ENCODE results near the gene IGSF9B. TPM values are rescaled to one million over a fixed set of nuclear protein-coding genes. Genes with fewer than 3 reads are reported as not detected.

The IGSF9B gene
- total and polyA plus RNA-seq, 9 of the 15 experiments (the other 6 are each of a cell fraction or from before 2014, with no cell fraction given), result 0.09 TPM; not detected in 8

- no peak overlapping the region for H3K4me3 ChIP-seq
- no peaks in the 10 kb centered on the region for H3K9me1 ChIP-seq (ENCODE audit: control insufficient read depth, insufficient read depth, low read length)
- WGBS (ENCODE audit: insufficient coverage, low coverage, missing lambda C conversion rate), result 0% methylated on average over 7 of the region's 7 CpGs
- TF ChIP-seq ZNF133 (CRISPR knock-in tag; IDR thresholded peaks at IDR 0.05), result no peak
- TF ChIP-seq, protein P1, sequence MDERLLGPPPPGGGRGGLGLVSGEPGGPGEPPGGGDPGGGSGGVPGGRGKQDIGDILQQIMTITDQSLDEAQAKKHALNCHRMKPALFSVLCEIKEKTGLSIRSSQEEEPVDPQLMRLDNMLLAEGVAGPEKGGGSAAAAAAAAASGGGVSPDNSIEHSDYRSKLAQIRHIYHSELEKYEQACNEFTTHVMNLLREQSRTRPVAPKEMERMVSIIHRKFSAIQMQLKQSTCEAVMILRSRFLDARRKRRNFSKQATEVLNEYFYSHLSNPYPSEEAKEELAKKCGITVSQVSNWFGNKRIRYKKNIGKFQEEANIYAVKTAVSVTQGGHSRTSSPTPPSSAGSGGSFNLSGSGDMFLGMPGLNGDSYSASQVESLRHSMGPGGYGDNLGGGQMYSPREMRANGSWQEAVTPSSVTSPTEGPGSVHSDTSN (CRISPR knock-in tag; IDR thresholded peaks at IDR 0.05; ENCODE audit: low read depth), result no peak
- TF ChIP-seq, protein P1 (tag; conservative IDR thresholded peaks at IDR 0.05; ENCODE audit: low read depth), result no peak
- TF ChIP-seq ZNF512 (tag; IDR thresholded peaks at IDR 0.05), result no peak
- TF ChIP-seq TAF1 (IDR thresholded peaks at IDR 0.05; ENCODE audit: control insufficient read depth, extremely low read depth, insufficient read depth, low read length, severe bottlenecking), result no peak
- no TSS peak for BruUV-seq (replicated peaks)
- no peak overlapping the region for H3K27ac ChIP-seq (ENCODE audit: extremely low read depth, low read depth, low read length)
- POLR2A ChIA-PET, result no interaction called here
- intact Hi-C loops (cut with micrococcal nuclease), result no loop called here
- peaks cover 0 to 7% of the 10 kb centered on the region in 2 experiments; a peak in 2 of 5 replicates for H3K27me3 ChIP-seq (ENCODE audit: control insufficient read depth in 2 of 2, insufficient read depth in 2 of 2, low read length in 2 of 2)
- no peaks in the 10 kb centered on the region for H4K20me1 ChIP-seq (replicated peaks; ENCODE audit: control insufficient read depth, insufficient read depth, low read length)
- DNase-seq (ENCODE audit: extremely low read depth in 1 of 4, low spot score in 3 of 4), result no peak
- no peaks in the 10 kb centered on the region for H3K79me2 ChIP-seq (ENCODE audit: control insufficient read depth, insufficient read depth, low read length)
- H3K9me3 ChIP-seq (replicated peaks; ENCODE audit: control insufficient read depth, insufficient read depth, low read depth, low read length), result no peaks in the 10 kb centered on the region
- no peak for FAIRE-seq
- no peak for ATAC-seq
- CTCF ChIA-PET (ENCODE audit: low intra/inter-chr PET ratio), result no interaction called here
- H3K4me2 ChIP-seq (ENCODE audit: insufficient read depth, low read length), result no peak overlapping the region
- H3K9ac ChIP-seq (ENCODE audit: insufficient read depth in 1 of 2, low read depth in 2 of 2, low read length in 2 of 2), result no peak overlapping the region
- in situ Hi-C loops (cut with MboI), result no loop called here
- no peaks in the 10 kb centered on the region for H3K4me1 ChIP-seq (replicated peaks in 1 of 2; ENCODE audit: control insufficient read depth in 2 of 2, insufficient read depth in 2 of 2, low read length in 2 of 2)
- no peaks in the 10 kb centered on the region for H3K36me3 ChIP-seq (ENCODE audit: control insufficient read depth, insufficient read depth, low read length)
- H2AFZ ChIP-seq (ENCODE audit: low read depth, low read length), result no peak overlapping the region
These were observed 60.7 kb downstream of the IGSF9B start for GRCh38 chr11:133896028-133896427.
